Lung (tissue), 12 donors: ENCODE results near the gene MYL7. TPM values are rescaled to one million over a fixed set of nuclear protein-coding genes. Genes with fewer than 3 reads are reported as not detected.

Source experiments
- ATAC-seq: fragments of 200-7000 bp; cut with Tn5 transposase; one replicate; pipeline ENCODE4 v1.9.1; 2020; ENCODE audit warnings: moderate number of reproducible peaks; ENCODE audit not compliant: insufficient read depth, low FRiP score
- DNase-seq, 3 donors: peaks; one replicate each; pipeline ENCODE4 v3.0.0-alpha.2; 2013 to 2017
- H3K27ac ChIP-seq, 2 donors: one replicate each; pipeline ENCODE4 v1.5.1; 2013; ENCODE audit warnings: mild to moderate bottlenecking in 2 of 2, moderate library complexity in 2 of 2, control low read depth in 1 of 2, inconsistent platforms in 1 of 2, low read depth in 1 of 2, low read length in 1 of 2
- H3K27me3 ChIP-seq, 3 donors: one replicate each; pipeline ENCODE4 v1.5.1; 2013; ENCODE audit warnings: low read length in 2 of 3; ENCODE audit not compliant: control insufficient read depth in 3 of 3, insufficient read depth in 3 of 3
- H3K36me3 ChIP-seq, 4 donors: one replicate each; pipeline ENCODE4 v1.5.1; 2013; ENCODE audit warnings: low read length in 4 of 4, mild to moderate bottlenecking in 1 of 4, moderate library complexity in 1 of 4; ENCODE audit not compliant: control insufficient read depth in 4 of 4, insufficient read depth in 4 of 4
- H3K4me1 ChIP-seq, 5 donors: one replicate each; pipeline ENCODE4 v1.5.1; 2013; ENCODE audit warnings: low read length in 5 of 5, mild to moderate bottlenecking in 2 of 5, moderate library complexity in 1 of 5; ENCODE audit not compliant: control insufficient read depth in 5 of 5, insufficient read depth in 5 of 5
- H3K4me3 ChIP-seq: one replicate; pipeline ENCODE4 v1.5.1; 2013; ENCODE audit warnings: mild to moderate bottlenecking, control low read depth, moderate library complexity
- H3K9ac ChIP-seq, 2 donors: one replicate each; pipeline ENCODE4 v1.5.1; 2013; ENCODE audit warnings: low read length in 2 of 2, control low read depth in 1 of 2; ENCODE audit not compliant: insufficient read depth in 1 of 2
- H3K9me3 ChIP-seq, 4 donors: one replicate each; pipeline ENCODE4 v1.5.1; 2013; ENCODE audit warnings: low read length in 3 of 4, mild to moderate bottlenecking in 1 of 4, moderate library complexity in 1 of 4; ENCODE audit not compliant: control insufficient read depth in 4 of 4, insufficient read depth in 3 of 4
- CTCF ChIP-seq: IDR thresholded peaks from 2 replicates; pipeline ENCODE4 v1.5.1; 2012; ENCODE audit warnings: mild to moderate bottlenecking; ENCODE audit errors: control extremely low read depth, extremely low read depth
- WGBS, 2 donors: extraction: QIAGEN DNeasy Blood & Tissue Kit; methylation state at CpG; one replicate each; pipeline ENCODE4 v1.1.7; 2013; 5-methylcytosine and 5-hydroxymethylcytosine counted together
- polyA plus RNA-seq, 2 donors: library from polyadenylated mRNA; stranded (reverse); fragments of 200-250 nt; gene quantifications; one replicate each; pipeline ENCODE4 v1.2.1, GENCODE V29; 2013
- total RNA-seq, 2 donors: library from RNA; depleted of rRNA in 1 of 2; stranded (reverse); fragments of >200 nt in 1 of 2; gene quantifications; one replicate each; pipeline ENCODE4 v1.2.1, GENCODE V29; 2014 to 2021
- donor health status: control.
- donor health status: control.
- donor health status: Bipolar disorder and iron deficiency.
- donor health status: healthy.
- donor health status: DM: yes; HTN: yes; CAD: no.

Gene MYL7
- total and polyA plus RNA-seq, 4 donors: 0.08 to 13.0 TPM; not detected in 2

GRCh38 chr7:44116087-44116788 lies 24.9 kb downstream of the MYL7 start:
- 93 to 95% methylated on average over 17 of the region's 17 CpGs for WGBS, 2 donors
- Histone ChIP-seq H3K27ac (no peak overlapping the region), H3K9ac (no peak overlapping the region), H3K4me1 (peaks cover 0 to 2% (median 0%) of the 10 kb centered on the region in 5 donors), H3K36me3 (peaks cover 0 to 61% (median 21%) of the 10 kb centered on the region in 4 donors), H3K4me3 (no peak overlapping the region), H3K9me3 (no peaks in the 10 kb centered on the region), H3K27me3 (no peaks in the 10 kb centered on the region)
- ATAC-seq: no peak
- TF ChIP-seq CTCF: no peak
- no peak for DNase-seq

- WGBS, 2 donors: 90 to 91% methylated on average over 12 of the region's 12 CpGs
- Histone ChIP-seq H3K27ac (no peak overlapping the region), H3K4me1 (no peaks in the 10 kb centered on the region), H3K36me3 (peaks cover 0 to 61% (median 15%) of the 10 kb centered on the region in 4 donors), H3K4me3 (no peak overlapping the region), H3K9ac (no peak overlapping the region), H3K27me3 (no peaks in the 10 kb centered on the region), H3K9me3 (no peaks in the 10 kb centered on the region)
- ATAC-seq (no peak), DNase-seq (no peak)
- no peak for TF ChIP-seq CTCF
These were observed 26.4 kb downstream of the MYL7 start for GRCh38 chr7:44114586-44115310.

- H3K9me3 ChIP-seq: no peaks in the 10 kb centered on the region
- H3K27me3 ChIP-seq: no peaks in the 10 kb centered on the region
- peaks cover 0 to 57% (median 15%) of the 10 kb centered on the region in 4 donors for H3K36me3 ChIP-seq
- H3K27ac ChIP-seq: no peak overlapping the region
- no peak for ATAC-seq
- TF ChIP-seq CTCF: no peak
- WGBS, 2 donors: 91 to 93% methylated on average over 24 of the region's 24 CpGs
- no peaks in the 10 kb centered on the region for H3K4me1 ChIP-seq
- no peak overlapping the region for H3K4me3 ChIP-seq
- DNase-seq: no peak
- no peak overlapping the region for H3K9ac ChIP-seq
These were observed 27.3 kb downstream of the MYL7 start for GRCh38 chr7:44113764-44114354.
